PC-3 (cell line): ENCODE data around the gene ENHO.

Experiments
- EZH2 ChIP-seq: fragments of 300-600 bp; sonication (generic); IDR thresholded peaks from one replicate; pipeline ENCODE4 v1.6.1; 2017; ENCODE audit warnings: antibody characterized with exemption, mild to moderate bottlenecking, low read length; ENCODE audit not compliant: unreplicated experiment
- EZH2phosphoT487 ChIP-seq: fragments of 300-600 bp; sonication (generic); IDR thresholded peaks from 2 replicates; pipeline ENCODE4 v1.6.1; 2018; ENCODE audit warnings: mild to moderate bottlenecking, antibody characterized with exemption, low read length, borderline replicate concordance
- TF ChIP-seq, protein P1 (sequence below): fragments of 300-600 bp; sonication (generic); conservative IDR thresholded peaks from 2 replicates; pipeline ENCODE4 v1.5.1; 2017; ENCODE audit warnings: antibody characterized with exemption, low read depth, mild to moderate bottlenecking, low read length

DNA sequence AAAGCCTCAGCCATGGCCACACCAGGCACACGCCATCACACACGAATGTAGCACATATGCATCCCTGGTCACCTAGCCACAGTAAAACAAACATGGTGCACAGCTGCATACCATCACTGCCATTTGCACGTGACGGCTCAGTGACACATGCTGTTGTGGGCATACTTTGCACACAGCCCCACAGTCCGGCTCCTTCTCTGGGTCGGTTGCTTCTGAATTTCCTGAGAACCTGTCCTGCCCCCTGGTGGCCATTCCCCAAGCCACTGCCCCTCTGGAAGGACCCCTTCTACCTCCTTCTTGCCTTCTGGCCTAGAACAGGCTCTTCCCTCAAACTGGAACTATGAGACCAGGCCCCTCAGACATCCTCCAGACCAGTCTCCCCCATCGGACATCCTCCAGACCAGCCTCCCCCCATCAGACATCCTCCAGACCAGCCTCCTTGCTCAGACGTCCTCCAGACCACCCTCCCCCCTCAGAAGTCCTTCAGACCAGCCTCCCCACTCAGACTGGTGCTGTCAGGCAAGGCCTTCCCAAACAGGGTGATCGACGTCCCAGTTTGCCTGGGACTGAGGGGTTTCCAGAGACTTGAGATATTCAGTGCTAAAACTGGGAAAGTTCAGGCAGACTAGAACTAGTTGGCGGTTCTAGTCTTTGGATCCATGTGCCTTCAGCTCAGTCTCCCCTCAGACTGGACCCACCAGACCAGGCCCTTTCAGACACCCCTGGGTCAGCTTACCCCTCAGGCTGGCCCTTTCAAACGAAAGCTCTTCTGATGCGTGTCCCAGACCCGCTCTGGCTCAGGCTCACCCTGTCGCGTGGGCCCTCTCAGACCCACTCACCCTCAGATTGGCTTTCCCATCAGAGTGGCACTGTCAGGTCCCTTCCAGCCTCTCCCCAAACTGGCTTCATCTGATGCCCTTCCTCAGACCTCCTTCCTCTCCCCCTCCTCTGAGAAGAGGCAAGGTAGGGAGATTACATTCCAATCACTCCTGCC, 24.3 kb upstream of the ENHO start:
- no peak for TF ChIP-seq EZH2
- TF ChIP-seq, protein P1, sequence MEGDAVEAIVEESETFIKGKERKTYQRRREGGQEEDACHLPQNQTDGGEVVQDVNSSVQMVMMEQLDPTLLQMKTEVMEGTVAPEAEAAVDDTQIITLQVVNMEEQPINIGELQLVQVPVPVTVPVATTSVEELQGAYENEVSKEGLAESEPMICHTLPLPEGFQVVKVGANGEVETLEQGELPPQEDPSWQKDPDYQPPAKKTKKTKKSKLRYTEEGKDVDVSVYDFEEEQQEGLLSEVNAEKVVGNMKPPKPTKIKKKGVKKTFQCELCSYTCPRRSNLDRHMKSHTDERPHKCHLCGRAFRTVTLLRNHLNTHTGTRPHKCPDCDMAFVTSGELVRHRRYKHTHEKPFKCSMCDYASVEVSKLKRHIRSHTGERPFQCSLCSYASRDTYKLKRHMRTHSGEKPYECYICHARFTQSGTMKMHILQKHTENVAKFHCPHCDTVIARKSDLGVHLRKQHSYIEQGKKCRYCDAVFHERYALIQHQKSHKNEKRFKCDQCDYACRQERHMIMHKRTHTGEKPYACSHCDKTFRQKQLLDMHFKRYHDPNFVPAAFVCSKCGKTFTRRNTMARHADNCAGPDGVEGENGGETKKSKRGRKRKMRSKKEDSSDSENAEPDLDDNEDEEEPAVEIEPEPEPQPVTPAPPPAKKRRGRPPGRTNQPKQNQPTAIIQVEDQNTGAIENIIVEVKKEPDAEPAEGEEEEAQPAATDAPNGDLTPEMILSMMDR, result peak; percentile 76
- TF ChIP-seq EZH2phosphoT487, result no peak
